ENCODE results near the gene AGMO. TPM values are rescaled to one million over a fixed set of nuclear protein-coding genes. Genes with fewer than 3 reads are reported as not detected.

The AGMO gene
- total and polyA plus RNA-seq, 2 experiments from 2014 or later, result 6.5 to 7.3 TPM

- H3K79me2 ChIP-seq, result no peaks in the 10 kb centered on the region
- 36% methylated on average over 3 of the region's 3 CpGs for WGBS (ENCODE audit: low lambda C conversion rate, missing lambda C conversion rate)
- TF ChIP-seq EZH2 (IDR thresholded peaks at IDR 0.05; ENCODE audit: borderline replicate concordance) (no peak), EZH2phosphoT487 (IDR thresholded peaks at IDR 0.05; ENCODE audit: low read depth, severe bottlenecking, unreplicated experiment) (no peak), CTCF (IDR thresholded peaks at IDR 0.05; ENCODE audit: poor library complexity) (no peak)
- H3K4me2 ChIP-seq, result no peak overlapping the region
- H3K27ac ChIP-seq, result no peak overlapping the region
- no peaks in the 10 kb centered on the region for H3K9me3 ChIP-seq (ENCODE audit: low read depth)
- H4K20me1 ChIP-seq (ENCODE audit: insufficient read depth, poor library complexity, severe bottlenecking), result no peaks in the 10 kb centered on the region
- no peak overlapping the region for H2AFZ ChIP-seq
- H3K9me2 ChIP-seq (replicated peaks; ENCODE audit: insufficient read depth), result no peaks in the 10 kb centered on the region
- H3K27me3 ChIP-seq, result no peaks in the 10 kb centered on the region
- no peaks in the 10 kb centered on the region for H3K36me3 ChIP-seq (replicated peaks; ENCODE audit: insufficient read depth, low read depth)
- peak; percentile 4 for DNase-seq (ENCODE audit: low spot score)
- no peak overlapping the region for H3K4me3 ChIP-seq
- no peaks in the 10 kb centered on the region for H3K4me1 ChIP-seq (ENCODE audit: insufficient read depth)
Measured at GRCh38 chr7:15461576-15461975, 100.2 kb downstream of the AGMO start.

GRCh38 chr7:15459018-15459615 is 102.7 kb downstream of the AGMO start:
- no peak overlapping the region for H3K27ac ChIP-seq
- H4K20me1 ChIP-seq (ENCODE audit: insufficient read depth, poor library complexity, severe bottlenecking), result no peaks in the 10 kb centered on the region
- H3K4me2 ChIP-seq, result no peak overlapping the region
- H3K9me2 ChIP-seq (replicated peaks; ENCODE audit: insufficient read depth), result no peaks in the 10 kb centered on the region
- DNase-seq (ENCODE audit: low spot score), result no peak
- no peak overlapping the region for H2AFZ ChIP-seq
- WGBS (ENCODE audit: low lambda C conversion rate, missing lambda C conversion rate), result 73% methylated on average over 6 of the region's 6 CpGs
- TF ChIP-seq EZH2phosphoT487 (IDR thresholded peaks at IDR 0.05; ENCODE audit: low read depth, severe bottlenecking, unreplicated experiment), result no peak
- no peak for TF ChIP-seq EZH2 (IDR thresholded peaks at IDR 0.05; ENCODE audit: borderline replicate concordance)
- no peak for TF ChIP-seq CTCF (IDR thresholded peaks at IDR 0.05; ENCODE audit: poor library complexity)
- no peaks in the 10 kb centered on the region for H3K4me1 ChIP-seq (ENCODE audit: insufficient read depth)
- no peaks in the 10 kb centered on the region for H3K9me3 ChIP-seq (ENCODE audit: low read depth)
- no peaks in the 10 kb centered on the region for H3K79me2 ChIP-seq
- no peaks in the 10 kb centered on the region for H3K27me3 ChIP-seq
- H3K36me3 ChIP-seq (replicated peaks; ENCODE audit: insufficient read depth, low read depth), result no peaks in the 10 kb centered on the region
- no peak overlapping the region for H3K4me3 ChIP-seq

DNA sequence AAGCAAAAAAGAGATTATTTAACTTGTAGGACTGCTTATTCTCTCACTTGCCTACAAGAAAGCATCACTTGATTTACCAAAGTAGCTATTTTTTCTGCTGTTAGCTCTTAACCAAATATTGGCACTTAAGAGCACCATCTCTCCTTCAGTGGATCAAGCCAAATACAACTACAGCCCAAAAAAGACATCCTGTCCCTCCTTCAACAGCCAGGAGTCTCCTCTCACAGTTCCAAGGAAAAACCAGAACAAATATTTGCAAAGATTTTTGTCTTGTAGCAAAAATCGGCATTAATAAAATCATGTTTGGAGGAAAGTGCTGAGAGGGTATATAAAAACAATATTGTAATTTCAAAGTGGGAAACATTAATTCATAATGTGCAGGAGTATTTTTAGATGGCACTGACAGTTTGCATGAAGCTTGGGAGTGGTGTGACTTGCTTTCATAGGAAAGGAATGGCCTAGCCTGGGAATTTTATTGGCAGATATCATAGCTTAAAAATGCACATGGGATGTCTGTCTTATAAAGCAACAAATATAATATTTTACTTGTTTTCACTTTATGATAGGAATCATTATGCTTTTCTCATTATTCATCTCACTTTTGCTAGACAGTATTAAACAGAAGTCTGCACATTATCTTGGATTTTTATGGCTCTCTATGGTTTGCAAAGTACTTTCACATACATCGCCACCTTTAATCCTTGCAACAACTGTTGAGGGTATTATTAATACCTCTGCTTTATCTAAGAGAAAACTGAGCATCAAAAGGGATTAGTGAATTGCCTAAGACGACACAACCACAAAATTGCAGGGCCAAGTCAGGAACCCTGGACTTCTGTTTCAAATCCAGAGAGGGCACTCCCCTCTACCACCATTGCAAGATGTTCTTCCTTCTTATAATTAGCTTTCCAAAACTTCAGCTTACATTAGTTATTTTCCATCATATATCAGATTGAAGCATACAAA is 103.5 kb downstream of the AGMO start:
- no peak overlapping the region for H3K4me2 ChIP-seq
- H2AFZ ChIP-seq, result no peak overlapping the region

More for the DNA sequence above, 103.5 kb downstream of the AGMO start:
- Histone ChIP-seq H3K9me2 (replicated peaks; ENCODE audit: insufficient read depth) (no peaks in the 10 kb centered on the region), H3K27ac (no peak overlapping the region), H4K20me1 (ENCODE audit: insufficient read depth, poor library complexity, severe bottlenecking) (no peaks in the 10 kb centered on the region), H3K4me1 (ENCODE audit: insufficient read depth) (no peaks in the 10 kb centered on the region), H3K79me2 (no peaks in the 10 kb centered on the region), H3K36me3 (replicated peaks; ENCODE audit: insufficient read depth, low read depth) (no peaks in the 10 kb centered on the region), H3K27me3 (no peaks in the 10 kb centered on the region), H3K4me3 (no peak overlapping the region), H3K9me3 (ENCODE audit: low read depth) (no peaks in the 10 kb centered on the region)
- TF ChIP-seq EZH2 (IDR thresholded peaks at IDR 0.05; ENCODE audit: borderline replicate concordance) (no peak), EZH2phosphoT487 (IDR thresholded peaks at IDR 0.05; ENCODE audit: low read depth, severe bottlenecking, unreplicated experiment) (no peak), CTCF (IDR thresholded peaks at IDR 0.05; ENCODE audit: poor library complexity) (no peak)
- WGBS (ENCODE audit: low lambda C conversion rate, missing lambda C conversion rate), result 75% methylated on average over 3 of the region's 3 CpGs
- DNase-seq (ENCODE audit: low spot score), result no peak

Measured in hepatocyte (in vitro differentiated cells).